ENCODE measurements around the gene FAM237B. TPM values are rescaled to one million over a fixed set of nuclear protein-coding genes. Genes with fewer than 3 reads are reported as not detected.

The FAM237B gene
- total and polyA plus RNA-seq, 2 of the 13 experiments (the other 11 are each of a cell fraction or from before 2014, with no cell fraction given) = not detected

DNA sequence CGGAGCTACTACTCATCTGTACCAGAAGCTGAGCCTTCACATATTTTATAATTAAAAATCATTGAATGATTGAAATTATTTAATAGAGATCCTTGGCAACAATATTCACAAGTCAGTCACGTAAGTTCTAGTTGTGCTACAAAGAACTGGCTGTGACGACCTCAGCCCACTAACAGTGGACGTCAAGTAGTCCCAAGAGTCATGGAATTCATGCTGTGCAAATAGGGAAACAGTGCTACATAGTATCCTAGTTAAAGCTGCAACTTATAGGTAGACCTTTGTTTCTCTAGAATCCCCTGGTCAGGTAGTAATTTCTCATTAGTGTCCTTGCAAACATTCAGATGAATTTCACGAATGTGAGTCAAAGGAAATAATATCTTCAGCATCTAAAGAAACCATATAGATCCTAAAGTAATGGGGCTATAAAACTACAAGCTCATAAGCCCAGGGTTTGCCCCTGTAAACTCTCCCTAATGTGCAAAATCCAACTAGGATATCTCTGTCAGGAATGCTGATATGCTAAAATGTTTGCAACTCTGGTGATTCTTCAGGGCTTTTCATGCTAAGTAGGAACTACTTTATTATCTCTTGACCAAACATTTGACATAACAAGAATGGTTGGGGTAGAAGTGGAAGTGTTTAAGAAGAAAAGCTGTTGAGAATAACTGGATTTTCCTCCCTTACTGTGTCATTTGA, 44.9 kb downstream of the FAM237B start (continued):
- TF ChIP-seq SAP130 (CRISPR knock-in tag; IDR thresholded peaks at IDR 0.05; ENCODE audit: low read depth) (no peak), CHD4 (IDR thresholded peaks at IDR 0.05; ENCODE audit: borderline replicate concordance, low read length) (no peak), FOXO1 (CRISPR knock-in tag; IDR thresholded peaks at IDR 0.05) (no peak), ZNF713 (CRISPR knock-in tag; IDR thresholded peaks at IDR 0.05) (no peak), SOX13 (IDR thresholded peaks at IDR 0.05) (no peak), SOX13 (CRISPR knock-in tag; conservative IDR thresholded peaks at IDR 0.05 in 1 of 2, IDR thresholded peaks at IDR 0.05 in 1 of 2) (0 out of 4 replicates have a peak, but pooled peaks of 1 of the 2 experiments have one; percentile 11), CCDC6 (CRISPR knock-in tag; IDR thresholded peaks at IDR 0.05) (no peak), CENPX (CRISPR knock-in tag; IDR thresholded peaks at IDR 0.05) (no peak), HNF4A (CRISPR knock-in tag; IDR thresholded peaks at IDR 0.05) (peak; percentile 73), ZNF7 (CRISPR knock-in tag; IDR thresholded peaks at IDR 0.05) (peak; percentile 67), ZMYM4 (CRISPR knock-in tag; IDR thresholded peaks at IDR 0.05) (0 out of 2 replicates have a peak, but pooled peaks have one; percentile 8), ETV5 (CRISPR knock-in tag; IDR thresholded peaks at IDR 0.05; ENCODE audit: borderline replicate concordance) (no peak), MAFF (IDR thresholded peaks at IDR 0.05; ENCODE audit: low read depth, low read length) (peak; percentile 73), RBFOX2 (IDR thresholded peaks at IDR 0.05; ENCODE audit: low read depth, low read length) (no peak)
- TF ChIP-seq, protein P1, sequence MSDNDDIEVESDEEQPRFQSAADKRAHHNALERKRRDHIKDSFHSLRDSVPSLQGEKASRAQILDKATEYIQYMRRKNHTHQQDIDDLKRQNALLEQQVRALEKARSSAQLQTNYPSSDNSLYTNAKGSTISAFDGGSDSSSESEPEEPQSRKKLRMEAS (IDR thresholded peaks at IDR 0.05) = peak; percentile 19; the same call in 1 of the 2 replicates
- TF ChIP-seq, protein P2, sequence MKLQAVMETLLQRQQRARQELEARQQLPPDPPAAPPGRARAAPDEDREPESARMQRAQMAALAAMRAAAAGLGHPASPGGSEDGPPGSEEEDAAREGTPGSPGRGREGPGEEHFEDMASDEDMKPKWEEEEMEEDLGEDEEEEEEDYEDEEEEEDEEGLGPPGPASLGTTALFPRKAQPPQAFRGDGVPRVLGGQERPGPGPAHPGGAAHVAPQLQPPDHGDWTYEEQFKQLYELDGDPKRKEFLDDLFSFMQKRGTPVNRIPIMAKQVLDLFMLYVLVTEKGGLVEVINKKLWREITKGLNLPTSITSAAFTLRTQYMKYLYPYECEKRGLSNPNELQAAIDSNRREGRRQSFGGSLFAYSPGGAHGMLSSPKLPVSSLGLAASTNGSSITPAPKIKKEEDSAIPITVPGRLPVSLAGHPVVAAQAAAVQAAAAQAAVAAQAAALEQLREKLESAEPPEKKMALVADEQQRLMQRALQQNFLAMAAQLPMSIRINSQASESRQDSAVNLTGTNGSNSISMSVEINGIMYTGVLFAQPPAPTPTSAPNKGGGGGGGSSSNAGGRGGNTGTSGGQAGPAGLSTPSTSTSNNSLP (IDR thresholded peaks at IDR 0.05; ENCODE audit: low read depth, low read length) = no peak
- TF ChIP-seq, protein P3, sequence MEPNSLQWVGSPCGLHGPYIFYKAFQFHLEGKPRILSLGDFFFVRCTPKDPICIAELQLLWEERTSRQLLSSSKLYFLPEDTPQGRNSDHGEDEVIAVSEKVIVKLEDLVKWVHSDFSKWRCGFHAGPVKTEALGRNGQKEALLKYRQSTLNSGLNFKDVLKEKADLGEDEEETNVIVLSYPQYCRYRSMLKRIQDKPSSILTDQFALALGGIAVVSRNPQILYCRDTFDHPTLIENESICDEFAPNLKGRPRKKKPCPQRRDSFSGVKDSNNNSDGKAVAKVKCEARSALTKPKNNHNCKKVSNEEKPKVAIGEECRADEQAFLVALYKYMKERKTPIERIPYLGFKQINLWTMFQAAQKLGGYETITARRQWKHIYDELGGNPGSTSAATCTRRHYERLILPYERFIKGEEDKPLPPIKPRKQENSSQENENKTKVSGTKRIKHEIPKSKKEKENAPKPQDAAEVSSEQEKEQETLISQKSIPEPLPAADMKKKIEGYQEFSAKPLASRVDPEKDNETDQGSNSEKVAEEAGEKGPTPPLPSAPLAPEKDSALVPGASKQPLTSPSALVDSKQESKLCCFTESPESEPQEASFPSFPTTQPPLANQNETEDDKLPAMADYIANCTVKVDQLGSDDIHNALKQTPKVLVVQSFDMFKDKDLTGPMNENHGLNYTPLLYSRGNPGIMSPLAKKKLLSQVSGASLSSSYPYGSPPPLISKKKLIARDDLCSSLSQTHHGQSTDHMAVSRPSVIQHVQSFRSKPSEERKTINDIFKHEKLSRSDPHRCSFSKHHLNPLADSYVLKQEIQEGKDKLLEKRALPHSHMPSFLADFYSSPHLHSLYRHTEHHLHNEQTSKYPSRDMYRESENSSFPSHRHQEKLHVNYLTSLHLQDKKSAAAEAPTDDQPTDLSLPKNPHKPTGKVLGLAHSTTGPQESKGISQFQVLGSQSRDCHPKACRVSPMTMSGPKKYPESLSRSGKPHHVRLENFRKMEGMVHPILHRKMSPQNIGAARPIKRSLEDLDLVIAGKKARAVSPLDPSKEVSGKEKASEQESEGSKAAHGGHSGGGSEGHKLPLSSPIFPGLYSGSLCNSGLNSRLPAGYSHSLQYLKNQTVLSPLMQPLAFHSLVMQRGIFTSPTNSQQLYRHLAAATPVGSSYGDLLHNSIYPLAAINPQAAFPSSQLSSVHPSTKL (CRISPR knock-in tag; IDR thresholded peaks at IDR 0.05) = 0 out of 2 replicates have a peak, but pooled peaks have one; percentile 20
- TF ChIP-seq, protein P4, sequence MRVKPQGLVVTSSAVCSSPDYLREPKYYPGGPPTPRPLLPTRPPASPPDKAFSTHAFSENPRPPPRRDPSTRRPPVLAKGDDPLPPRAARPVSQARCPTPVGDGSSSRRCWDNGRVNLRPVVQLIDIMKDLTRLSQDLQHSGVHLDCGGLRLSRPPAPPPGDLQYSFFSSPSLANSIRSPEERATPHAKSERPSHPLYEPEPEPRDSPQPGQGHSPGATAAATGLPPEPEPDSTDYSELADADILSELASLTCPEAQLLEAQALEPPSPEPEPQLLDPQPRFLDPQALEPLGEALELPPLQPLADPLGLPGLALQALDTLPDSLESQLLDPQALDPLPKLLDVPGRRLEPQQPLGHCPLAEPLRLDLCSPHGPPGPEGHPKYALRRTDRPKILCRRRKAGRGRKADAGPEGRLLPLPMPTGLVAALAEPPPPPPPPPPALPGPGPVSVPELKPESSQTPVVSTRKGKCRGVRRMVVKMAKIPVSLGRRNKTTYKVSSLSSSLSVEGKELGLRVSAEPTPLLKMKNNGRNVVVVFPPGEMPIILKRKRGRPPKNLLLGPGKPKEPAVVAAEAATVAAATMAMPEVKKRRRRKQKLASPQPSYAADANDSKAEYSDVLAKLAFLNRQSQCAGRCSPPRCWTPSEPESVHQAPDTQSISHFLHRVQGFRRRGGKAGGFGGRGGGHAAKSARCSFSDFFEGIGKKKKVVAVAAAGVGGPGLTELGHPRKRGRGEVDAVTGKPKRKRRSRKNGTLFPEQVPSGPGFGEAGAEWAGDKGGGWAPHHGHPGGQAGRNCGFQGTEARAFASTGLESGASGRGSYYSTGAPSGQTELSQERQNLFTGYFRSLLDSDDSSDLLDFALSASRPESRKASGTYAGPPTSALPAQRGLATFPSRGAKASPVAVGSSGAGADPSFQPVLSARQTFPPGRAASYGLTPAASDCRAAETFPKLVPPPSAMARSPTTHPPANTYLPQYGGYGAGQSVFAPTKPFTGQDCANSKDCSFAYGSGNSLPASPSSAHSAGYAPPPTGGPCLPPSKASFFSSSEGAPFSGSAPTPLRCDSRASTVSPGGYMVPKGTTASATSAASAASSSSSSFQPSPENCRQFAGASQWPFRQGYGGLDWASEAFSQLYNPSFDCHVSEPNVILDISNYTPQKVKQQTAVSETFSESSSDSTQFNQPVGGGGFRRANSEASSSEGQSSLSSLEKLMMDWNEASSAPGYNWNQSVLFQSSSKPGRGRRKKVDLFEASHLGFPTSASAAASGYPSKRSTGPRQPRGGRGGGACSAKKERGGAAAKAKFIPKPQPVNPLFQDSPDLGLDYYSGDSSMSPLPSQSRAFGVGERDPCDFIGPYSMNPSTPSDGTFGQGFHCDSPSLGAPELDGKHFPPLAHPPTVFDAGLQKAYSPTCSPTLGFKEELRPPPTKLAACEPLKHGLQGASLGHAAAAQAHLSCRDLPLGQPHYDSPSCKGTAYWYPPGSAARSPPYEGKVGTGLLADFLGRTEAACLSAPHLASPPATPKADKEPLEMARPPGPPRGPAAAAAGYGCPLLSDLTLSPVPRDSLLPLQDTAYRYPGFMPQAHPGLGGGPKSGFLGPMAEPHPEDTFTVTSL (CRISPR knock-in tag; IDR thresholded peaks at IDR 0.05; ENCODE audit: borderline replicate concordance) = peak; percentile 47; the same call in 1 of the 2 replicates
